ENCODE measurements around the gene AK9. TPM values are rescaled to one million over a fixed set of nuclear protein-coding genes. Genes with fewer than 3 reads are reported as not detected.

AK9 gene
- total and polyA plus RNA-seq, 9 of the 15 experiments (the other 6 are each of a cell fraction or from before 2014, with no cell fraction given), result 0.59 to 1.9 (median 1.2) TPM

GRCh38 chr6:109456111-109456583 lies 234.9 kb downstream of the AK9 start (continued):
- peak; percentile 58; the same call in 1 of the 2 replicates for TF ChIP-seq GATAD2A (IDR thresholded peaks at IDR 0.05)
- TF ChIP-seq MNT (conservative IDR thresholded peaks at IDR 0.05), result peak in 1 of 2 experiments; percentile 5; a peak in 1 of 4 replicates
- no peak for TF ChIP-seq ZNF589 (CRISPR knock-in tag; IDR thresholded peaks at IDR 0.05; ENCODE audit: low read depth)
- TF ChIP-seq DMBX1 (CRISPR knock-in tag; IDR thresholded peaks at IDR 0.05; ENCODE audit: borderline replicate concordance), result no peak
- TF ChIP-seq POLR2AphosphoS5 (IDR thresholded peaks at IDR 0.05; ENCODE audit: control insufficient read depth, insufficient read depth, low read depth, low read length), result no peak
- no peak for TF ChIP-seq KDM1A (IDR thresholded peaks at IDR 0.05)
- 0 out of 4 replicates have a peak, but pooled peaks of 1 of the 2 experiments have one; percentile 16 for TF ChIP-seq NRF1 (conservative IDR thresholded peaks at IDR 0.05 in 1 of 2, IDR thresholded peaks at IDR 0.05 in 1 of 2)
- peak in 1 of 2 experiments; percentile 9; a peak in 1 of 4 replicates for TF ChIP-seq SIN3A (IDR thresholded peaks at IDR 0.05; ENCODE audit: borderline replicate concordance in 2 of 2, control insufficient read depth in 1 of 2, low read depth in 2 of 2, low read length in 2 of 2)
- no peak for TF ChIP-seq ZKSCAN1 (IDR thresholded peaks at IDR 0.05; ENCODE audit: low read depth, low read length)
- no peak for TF ChIP-seq SREBF1 (IDR thresholded peaks at IDR 0.05; ENCODE audit: borderline replicate concordance, low read depth, low read length)
- TF ChIP-seq NEUROD1 (IDR thresholded peaks at IDR 0.05; ENCODE audit: borderline replicate concordance, low read depth, low read length, partially characterized antibody), result no peak
- no peak for TF ChIP-seq CHAMP1 (IDR thresholded peaks at IDR 0.05)
- no peak for TF ChIP-seq GATA2 (CRISPR knock-in tag; IDR thresholded peaks at IDR 0.05)
- TF ChIP-seq POU5F1 (IDR thresholded peaks at IDR 0.05; ENCODE audit: borderline replicate concordance, low read depth, low read length, partially characterized antibody), result no peak
- TF ChIP-seq KAT7 (CRISPR knock-in tag; IDR thresholded peaks at IDR 0.05; ENCODE audit: borderline replicate concordance), result peak; percentile 83; the same call in 1 of the 2 replicates
- no peak for TF ChIP-seq CTCF (IDR thresholded peaks at IDR 0.05 in 2 of 3, conservative IDR thresholded peaks at IDR 0.05 in 1 of 3; ENCODE audit: insufficient read depth in 2 of 3, low read depth in 1 of 3, low read length in 3 of 3)
- TF ChIP-seq ELF1 (tag; IDR thresholded peaks at IDR 0.05), result no peak

Data from K562 (cell line).